OCI-LY1 (cell line): ENCODE measurements around the gene LRTM2.

Source experiments
- CTCF ChIP-seq: fragments of 200-600 bp; sonication (generic), shearing (Covaris generic); IDR thresholded peaks from 2 replicates; pipeline ENCODE4 v1.5.1; 2017; ENCODE audit warnings: mild to moderate bottlenecking, antibody characterized with exemption, low read length, moderate library complexity, mixed read lengths
- EZH2 ChIP-seq: fragments of 200-600 bp; sonication (generic), shearing (Covaris generic); IDR thresholded peaks from 2 replicates; pipeline ENCODE4 v1.8.0; 2017; ENCODE audit warnings: borderline replicate concordance, mixed run types, mild to moderate bottlenecking, antibody characterized with exemption, low read length, moderate library complexity, mixed read lengths

GRCh38 chr12:1863823-1864222 lies 43.5 kb downstream of the LRTM2 start:
- TF ChIP-seq CTCF (no peak), EZH2 (no peak)
